GM11168 (cell line): Measurements from ENCODE around the gene GPC6.

Experiments used
- in situ Hi-C: fragments of 300-500 bp; cut with MboI; formaldehyde crosslinking; loops from one replicate; pipeline ENCODE4 v1.12.0; 2022; ENCODE audit warnings: low sequenced_read_pairs; ENCODE audit not compliant: unreplicated experiment

The GPC6 gene

GRCh38 chr13:93539914-93540313 is 313.3 kb downstream of the GPC6 start:
- in situ Hi-C loops: no loop called here

DNA sequence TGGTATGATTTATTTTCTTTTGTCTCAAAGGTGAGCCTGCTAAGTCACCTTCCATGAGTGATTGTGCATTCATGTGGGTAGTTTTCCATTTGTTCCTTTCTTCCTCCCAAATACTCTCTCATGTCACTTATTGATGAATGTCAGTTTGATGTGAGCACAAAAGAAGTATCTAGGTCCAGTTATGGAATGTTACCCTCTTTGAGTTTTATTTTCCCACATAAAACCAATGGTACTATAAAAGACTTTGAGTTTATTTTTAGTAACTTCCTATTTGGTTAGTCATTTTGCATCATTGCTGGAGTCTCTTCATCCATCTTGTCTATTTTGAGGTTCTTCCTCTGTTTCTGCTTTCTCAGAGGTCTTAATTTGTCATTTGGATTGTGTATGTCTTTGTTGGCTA is 321.3 kb downstream of the GPC6 start:
- in situ Hi-C loops: no loop called here

- in situ Hi-C loops: no loop called here
These were observed 322.9 kb downstream of the GPC6 start for GRCh38 chr13:93549326-93550005.

- in situ Hi-C loops: no loop called here
These were observed 323.6 kb downstream of the GPC6 start for GRCh38 chr13:93550236-93550635.

- in situ Hi-C loops: no loop called here
These were observed 326.0 kb downstream of the GPC6 start for GRCh38 chr13:93552596-93552995.

DNA sequence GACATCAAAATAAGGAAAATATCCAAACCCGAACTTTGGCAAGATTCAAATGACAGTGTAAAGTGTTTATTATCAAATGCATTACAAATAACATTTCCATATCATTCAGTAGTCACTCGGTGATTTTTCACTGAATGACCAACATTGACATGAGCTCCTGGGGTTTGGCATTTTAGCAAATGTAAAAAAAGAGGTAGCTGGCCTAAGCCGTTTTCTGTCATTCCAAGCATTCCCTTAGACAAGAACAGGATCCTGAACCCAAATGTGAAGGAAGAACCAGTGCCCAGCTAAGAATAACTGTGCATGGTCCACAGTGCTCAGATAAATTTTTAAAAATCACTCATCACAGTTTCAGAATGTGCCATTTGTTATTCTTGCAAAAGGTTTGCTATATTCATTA is 327.9 kb downstream of the GPC6 start:
- in situ Hi-C loops: no loop called here

- in situ Hi-C loops: no loop called here
These were observed 332.0 kb downstream of the GPC6 start for GRCh38 chr13:93558637-93559036.

DNA sequence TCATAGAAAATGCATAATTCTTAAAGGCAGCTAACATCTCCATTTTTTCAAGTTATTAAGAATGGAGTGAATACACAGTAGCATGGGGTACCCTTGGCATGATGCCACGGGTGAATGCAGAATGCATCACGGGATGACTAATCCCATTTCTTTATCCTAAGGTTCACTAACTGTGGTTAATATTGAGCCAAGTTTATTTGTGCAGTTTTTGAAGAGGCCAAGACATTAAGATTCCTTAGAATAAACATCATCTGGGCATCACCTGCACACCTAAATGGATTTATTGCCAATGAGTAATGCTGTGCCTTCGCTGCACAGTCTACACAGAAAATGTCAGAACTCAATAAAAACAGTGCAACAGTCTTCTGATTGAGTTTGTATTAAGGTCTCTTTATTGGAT is 333.1 kb downstream of the GPC6 start:
- in situ Hi-C loops: no loop called here

- in situ Hi-C loops: no loop called here
These were observed 335.1 kb downstream of the GPC6 start for GRCh38 chr13:93561576-93562225.

GRCh38 chr13:93562676-93563075 is 336.1 kb downstream of the GPC6 start:
- in situ Hi-C loops: no loop called here

DNA sequence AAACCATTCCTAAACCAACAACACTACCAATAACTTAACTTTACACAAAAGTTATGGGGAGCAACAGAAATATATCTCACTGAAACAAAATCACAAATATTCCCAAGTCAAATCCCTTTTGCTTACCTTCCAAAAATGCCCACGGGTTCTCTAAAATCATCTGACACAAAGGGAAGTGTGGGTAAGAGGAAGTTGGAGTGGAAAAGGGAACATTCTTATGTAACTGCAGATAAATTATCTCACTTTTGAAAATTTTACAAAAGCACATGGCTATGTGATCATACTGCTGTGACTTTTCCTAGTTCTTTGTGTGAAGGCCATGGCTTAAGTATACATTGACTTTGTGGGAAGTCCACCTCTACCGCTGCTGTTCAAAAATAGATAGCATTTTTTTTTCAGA is 350.5 kb downstream of the GPC6 start:
- in situ Hi-C loops: no loop called here

DNA sequence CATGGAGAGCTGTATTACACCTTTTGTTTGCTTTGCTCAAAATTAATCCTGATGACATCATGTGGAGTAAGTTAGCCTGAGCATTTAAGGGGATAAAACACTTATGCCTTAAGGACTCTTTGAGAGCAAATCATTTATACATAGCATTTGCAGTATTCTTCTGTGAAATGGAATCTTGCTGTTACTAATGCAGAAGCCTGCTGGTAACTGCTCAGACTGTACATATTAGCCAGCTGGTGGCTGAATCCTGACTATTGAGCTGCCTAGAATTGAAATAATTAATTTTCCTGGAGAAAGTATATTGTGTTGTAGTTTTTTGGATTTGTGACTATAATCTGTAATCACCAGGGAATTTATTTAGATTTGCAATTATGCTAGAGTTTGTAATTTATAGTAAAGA is 363.2 kb downstream of the GPC6 start:
- in situ Hi-C loops: no loop called here

GRCh38 chr13:93603043-93603442 is 376.4 kb downstream of the GPC6 start:
- in situ Hi-C loops: no loop called here

GRCh38 chr13:93614776-93615175 is 388.2 kb downstream of the GPC6 start:
- in situ Hi-C loops: no loop called here

DNA sequence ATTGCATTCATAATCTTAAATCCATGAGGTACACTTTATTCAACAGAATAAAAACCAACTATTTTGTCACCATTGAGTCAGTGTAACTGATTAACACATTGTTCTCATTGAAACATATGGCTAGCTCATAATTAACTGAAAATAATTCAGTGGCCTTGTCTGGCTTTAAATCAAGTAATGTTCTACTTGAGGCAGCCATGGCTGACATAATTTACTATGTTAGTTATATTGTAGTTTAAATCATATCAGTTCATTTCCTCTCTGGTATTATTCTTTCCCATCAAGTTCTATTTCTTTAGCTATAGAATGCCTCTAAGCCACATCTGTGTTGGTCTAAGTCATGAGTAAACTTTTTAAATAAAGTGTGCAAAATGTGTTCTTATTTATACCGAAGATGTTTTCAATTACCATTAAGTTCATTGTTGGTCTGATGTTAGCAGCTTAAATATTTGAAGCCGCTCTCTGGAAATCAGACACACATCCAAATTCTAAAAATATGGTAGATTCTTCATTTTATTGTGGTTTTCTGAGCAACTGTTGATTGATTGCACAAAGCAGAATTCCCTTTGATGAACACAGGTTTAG is 393.7 kb downstream of the GPC6 start:
- in situ Hi-C loops: no loop called here

DNA sequence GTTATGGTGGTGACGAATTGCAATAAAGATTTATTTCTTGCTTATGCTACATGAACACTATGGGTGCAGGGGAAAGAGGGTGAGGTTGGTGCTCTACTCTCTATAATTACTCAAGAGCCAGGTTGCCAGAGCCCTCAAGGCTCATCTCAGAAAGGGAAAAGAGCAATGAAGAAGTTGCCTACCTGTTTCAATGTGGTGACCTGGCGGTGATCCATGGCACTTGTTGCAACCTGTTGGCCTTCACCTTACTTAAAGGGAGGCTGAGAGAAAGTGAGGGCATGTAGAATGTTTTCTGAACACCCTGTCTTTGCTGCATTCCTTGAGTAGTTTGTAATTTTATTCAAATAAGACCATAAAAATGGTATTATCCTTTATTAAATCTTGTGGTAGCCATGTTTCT is 394.4 kb downstream of the GPC6 start:
- in situ Hi-C loops: no loop called here

GRCh38 chr13:93621966-93622365 is 395.4 kb downstream of the GPC6 start:
- in situ Hi-C loops: no loop called here

GRCh38 chr13:93624311-93624777 is 397.7 kb downstream of the GPC6 start:
- in situ Hi-C loops: no loop called here

DNA sequence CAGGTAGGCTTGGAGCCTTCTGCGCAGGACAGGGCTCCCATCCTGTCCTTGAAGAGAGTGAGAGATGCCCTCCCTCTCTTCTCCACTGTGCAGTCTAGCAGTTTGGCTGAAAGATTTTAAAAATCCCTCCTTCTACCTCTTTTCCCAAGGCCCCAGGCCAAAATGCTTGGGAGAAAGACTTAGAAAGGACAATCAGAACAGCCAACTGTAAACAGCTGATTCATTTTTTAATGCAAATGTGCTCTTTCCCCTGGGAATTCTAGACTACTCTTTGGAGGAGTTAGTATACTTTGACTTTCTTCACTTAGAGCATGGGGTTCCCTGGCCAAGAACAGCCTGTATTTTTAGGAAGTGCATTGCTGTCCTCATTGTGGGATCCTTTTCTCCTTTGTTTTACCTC is 398.9 kb downstream of the GPC6 start:
- in situ Hi-C loops: no loop called here

DNA sequence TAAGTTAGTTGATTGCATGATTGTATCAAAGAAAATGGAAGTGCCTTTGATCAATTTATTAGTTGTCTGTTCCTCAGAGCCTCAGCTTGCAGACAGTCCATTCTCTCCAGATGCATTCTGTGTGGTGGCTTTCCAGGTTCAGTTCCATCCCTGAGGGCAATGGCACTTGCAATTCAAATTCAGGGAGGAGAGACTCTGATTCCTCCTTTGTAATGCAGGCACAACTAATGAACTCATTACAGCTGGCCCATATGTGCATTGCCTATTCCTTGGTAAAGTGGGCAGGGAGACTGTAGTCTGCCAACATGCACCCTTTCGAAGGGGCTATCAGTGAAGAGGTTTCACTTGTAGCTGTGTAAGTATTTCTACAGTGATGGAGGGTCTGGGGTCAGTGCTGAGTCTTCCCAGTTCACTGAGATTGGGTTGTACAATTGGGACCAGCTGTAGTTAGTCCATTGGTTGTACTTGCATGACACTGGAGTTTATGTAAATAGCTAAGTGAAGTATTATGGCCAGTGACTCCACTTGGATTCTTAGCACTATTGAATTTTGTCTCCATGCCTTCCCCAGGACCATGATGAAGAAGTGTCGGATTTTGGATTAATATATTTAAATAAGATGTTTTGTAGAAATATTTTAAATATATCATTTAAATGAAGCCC is 401.7 kb downstream of the GPC6 start:
- in situ Hi-C loops: no loop called here

DNA sequence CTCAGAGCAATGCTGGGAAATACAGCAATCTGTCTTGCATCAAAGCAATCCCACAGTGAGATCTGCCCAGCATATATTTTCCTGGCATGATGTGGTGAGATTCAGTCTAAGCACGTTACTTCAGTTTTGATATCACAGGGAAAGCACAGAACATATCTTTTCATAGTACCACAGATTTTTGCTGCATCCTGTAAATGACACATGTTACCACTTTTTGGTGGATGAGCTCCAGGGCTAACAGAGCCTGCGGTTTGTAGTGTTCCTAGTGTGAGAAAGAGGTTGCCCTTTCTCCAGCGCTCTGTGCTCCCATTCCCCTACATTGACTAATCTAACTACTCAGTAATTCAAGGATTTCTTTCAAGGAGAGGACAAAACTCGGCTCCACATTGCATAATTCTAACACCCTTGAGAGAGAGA is 409.0 kb downstream of the GPC6 start:
- in situ Hi-C loops: no loop called here
